ENCODE measurements around the gene SHQ1.

GRCh38 chr3:72784226-72784625 lies 64.0 kb downstream of the SHQ1 start:
- TF ChIP-seq, protein P1, sequence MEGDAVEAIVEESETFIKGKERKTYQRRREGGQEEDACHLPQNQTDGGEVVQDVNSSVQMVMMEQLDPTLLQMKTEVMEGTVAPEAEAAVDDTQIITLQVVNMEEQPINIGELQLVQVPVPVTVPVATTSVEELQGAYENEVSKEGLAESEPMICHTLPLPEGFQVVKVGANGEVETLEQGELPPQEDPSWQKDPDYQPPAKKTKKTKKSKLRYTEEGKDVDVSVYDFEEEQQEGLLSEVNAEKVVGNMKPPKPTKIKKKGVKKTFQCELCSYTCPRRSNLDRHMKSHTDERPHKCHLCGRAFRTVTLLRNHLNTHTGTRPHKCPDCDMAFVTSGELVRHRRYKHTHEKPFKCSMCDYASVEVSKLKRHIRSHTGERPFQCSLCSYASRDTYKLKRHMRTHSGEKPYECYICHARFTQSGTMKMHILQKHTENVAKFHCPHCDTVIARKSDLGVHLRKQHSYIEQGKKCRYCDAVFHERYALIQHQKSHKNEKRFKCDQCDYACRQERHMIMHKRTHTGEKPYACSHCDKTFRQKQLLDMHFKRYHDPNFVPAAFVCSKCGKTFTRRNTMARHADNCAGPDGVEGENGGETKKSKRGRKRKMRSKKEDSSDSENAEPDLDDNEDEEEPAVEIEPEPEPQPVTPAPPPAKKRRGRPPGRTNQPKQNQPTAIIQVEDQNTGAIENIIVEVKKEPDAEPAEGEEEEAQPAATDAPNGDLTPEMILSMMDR (IDR thresholded peaks at IDR 0.05): no peak
- TF ChIP-seq POLR2A (IDR thresholded peaks at IDR 0.05) (no peak), EP300 (IDR thresholded peaks at IDR 0.05) (no peak)
